Stimulated activated CD4-positive, alpha-beta T cell treated with anti-CD3 and anti-CD28 coated beads, TNF-alpha, amount 100 ng/mL, for 24 hours (primary cell): ENCODE data around the gene SMTNL2.
A peak's percentile ranks its signal among the peaks of the same experiment; 100 is the strongest.

Source experiments
- DNase-seq, 3 experiments: peaks; one replicate each; pipeline ENCODE4 v3.0.0-alpha.2; 2020; ENCODE audit warnings: low read depth in 3 of 3

The SMTNL2 gene

DNA sequence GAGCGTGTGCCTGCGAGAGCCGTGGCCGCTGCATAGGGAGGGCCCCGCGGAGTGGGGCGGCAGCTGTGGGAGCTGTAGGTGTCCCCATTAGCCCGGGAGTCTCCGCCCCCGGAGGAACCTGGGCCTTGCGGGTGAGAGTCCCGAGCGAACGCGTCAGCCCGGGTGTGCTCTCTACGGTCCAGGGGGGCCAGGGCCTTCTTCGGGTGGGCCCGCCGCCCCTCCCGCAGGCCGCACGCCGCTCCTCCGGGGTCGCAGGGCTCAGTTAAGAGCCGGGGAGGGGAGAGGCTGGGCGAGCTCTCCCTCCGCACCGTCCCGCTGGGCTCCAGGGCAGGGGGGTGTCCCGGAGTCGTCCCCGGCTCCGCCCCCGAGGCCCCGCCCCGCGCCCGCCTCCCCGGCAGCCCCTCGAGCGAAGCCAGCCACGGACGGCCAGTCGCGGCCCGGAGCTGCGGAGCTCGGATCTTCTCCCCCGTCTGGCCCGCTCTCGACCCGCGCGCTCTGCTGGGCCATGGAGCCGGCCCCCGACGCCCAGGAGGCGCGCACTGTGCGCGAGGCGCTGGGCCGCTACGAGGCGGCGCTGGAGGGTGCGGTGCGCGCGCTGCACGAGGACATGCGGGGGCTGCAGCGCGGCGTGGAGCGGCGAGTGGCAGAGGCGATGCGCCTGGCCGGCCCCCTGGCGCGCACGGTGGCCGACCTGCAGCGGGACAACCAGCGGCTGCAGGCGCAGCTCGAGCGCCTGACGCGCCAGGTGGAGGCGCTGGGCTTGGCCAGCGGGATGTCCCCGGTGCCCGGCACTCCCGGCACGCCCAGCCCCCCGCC is at the start of gene SMTNL2:
TSS of gene SMTNL2 (plus strand) at position 429 of the 816 bp plus-strand sequence. CDS start at position 506, 77 bp downstream.
- DNase-seq: peak in 1 of 3 experiments; percentile 19

GRCh38 chr17:4534928-4535666 is 49.2 kb upstream of the SMTNL2 start:
- DNase-seq: no peak

GRCh38 chr17:4535667-4536258 is 48.6 kb upstream of the SMTNL2 start:
- DNase-seq: no peak

DNA sequence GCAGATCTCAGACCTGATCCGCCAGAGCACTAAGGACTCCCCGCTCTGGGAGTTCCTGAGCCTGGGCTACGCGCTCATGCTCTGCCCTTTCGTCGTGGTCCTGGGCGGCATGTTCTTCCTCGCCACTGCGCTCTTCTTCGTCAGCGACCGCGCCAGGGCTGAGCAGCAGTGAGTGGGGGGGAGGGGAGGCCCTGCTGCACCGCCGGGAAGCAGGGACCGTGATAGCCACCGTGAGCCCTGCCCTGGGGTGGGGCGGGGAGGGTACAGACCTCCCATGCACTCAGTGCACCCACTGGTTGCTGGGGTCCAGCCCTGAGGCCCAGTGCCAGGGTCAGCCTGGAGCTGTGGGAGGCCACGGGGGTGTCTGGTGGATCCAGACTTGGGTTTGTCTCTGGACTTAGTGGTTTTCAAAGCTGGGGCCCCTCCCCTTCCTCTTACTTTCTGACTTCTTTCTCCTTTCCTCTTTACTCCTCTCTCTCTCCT is 48.0 kb upstream of the SMTNL2 start:
- no peak for DNase-seq

DNA sequence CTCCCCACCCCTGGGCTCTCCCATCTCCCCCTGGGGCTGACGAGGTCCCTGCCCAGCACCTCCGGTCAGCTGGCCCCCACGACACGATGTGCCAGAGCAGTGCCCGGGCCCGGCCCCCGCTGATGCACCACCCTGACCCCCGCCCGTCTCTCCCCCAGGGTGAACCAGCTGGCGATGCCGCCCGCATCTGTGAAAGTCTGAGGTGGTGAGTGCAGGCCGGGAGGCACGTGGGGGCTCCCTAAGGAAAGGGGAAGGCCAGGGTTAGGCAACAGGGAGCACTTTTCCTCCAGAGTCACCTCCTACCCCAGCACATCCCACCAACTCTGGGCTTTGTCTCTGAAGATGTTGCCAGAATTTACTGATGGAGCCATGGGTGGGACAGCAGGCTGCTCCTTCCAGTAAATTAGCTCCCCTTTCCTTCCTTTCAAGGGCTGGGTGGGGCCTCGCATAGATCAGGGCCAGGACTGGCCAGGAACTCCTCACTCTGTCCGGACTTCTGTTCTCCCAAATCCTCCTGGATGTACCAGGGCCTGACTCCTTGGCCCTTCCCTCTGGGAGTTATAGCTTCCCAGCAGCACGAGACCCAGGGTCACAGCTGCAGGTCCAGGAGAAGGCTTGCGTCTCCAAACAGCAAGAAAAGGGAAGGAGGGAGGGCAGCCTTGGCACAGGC is 47.5 kb upstream of the SMTNL2 start:
- DNase-seq: no peak

- no peak for DNase-seq
Measured at GRCh38 chr17:4537451-4538235, 46.7 kb upstream of the SMTNL2 start.

DNA sequence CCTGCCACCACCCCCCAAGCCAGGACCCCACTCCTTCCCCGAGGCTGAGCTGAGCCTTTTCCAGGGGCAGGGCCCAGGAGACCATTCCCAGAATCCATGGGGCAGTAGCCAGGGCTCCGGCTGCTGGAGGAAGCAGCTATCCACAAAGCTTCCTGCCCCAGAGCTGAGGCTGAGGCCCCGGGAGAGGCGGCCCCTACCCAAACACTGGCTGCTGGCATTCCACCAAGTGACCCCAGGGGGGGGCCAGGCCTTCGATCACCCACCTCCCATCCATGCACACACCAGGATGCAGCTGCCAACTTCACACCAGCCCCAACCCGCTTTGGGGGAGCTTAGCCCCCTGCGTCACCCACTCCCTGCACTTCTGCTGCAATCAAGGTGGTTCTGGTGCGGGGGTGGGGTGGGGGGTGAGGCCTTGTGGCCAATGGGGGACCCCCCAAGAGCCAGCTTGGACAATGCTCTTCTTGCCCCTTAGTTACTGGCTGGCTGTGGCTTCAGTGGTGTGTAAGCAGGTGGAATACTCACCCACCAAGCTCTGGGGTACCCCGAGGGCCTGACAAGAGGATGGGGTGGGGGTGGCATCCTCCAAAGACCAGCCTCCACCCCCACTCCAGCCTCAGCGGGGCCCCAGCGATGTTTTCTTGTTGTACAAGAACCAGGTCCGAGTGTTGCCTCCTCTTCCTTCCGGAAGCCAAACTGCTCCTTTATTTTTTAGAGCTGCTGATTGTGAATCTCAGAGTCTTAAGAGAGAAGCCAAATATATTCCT is 45.9 kb upstream of the SMTNL2 start:
- DNase-seq: no peak

DNA sequence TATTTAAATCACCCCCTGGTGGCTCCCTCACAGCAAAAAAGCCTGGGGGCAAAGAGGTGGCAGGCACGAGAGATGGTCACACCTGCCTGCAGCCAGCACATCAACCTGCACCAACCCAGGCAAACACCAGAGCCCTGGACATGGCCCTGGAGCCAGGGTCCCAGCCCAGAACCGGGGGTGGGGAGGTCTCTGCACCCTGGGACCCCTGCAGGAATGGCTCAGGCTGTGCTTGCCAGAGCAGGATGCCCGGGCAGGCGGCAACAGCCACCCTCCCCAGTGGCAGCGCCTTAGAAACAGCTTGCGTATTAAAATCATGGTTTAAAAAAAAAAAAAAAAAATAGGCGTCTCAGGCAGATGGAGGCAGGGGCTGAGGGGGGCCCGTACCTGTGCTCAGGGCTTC is 45.3 kb upstream of the SMTNL2 start:
- no peak for DNase-seq

DNA sequence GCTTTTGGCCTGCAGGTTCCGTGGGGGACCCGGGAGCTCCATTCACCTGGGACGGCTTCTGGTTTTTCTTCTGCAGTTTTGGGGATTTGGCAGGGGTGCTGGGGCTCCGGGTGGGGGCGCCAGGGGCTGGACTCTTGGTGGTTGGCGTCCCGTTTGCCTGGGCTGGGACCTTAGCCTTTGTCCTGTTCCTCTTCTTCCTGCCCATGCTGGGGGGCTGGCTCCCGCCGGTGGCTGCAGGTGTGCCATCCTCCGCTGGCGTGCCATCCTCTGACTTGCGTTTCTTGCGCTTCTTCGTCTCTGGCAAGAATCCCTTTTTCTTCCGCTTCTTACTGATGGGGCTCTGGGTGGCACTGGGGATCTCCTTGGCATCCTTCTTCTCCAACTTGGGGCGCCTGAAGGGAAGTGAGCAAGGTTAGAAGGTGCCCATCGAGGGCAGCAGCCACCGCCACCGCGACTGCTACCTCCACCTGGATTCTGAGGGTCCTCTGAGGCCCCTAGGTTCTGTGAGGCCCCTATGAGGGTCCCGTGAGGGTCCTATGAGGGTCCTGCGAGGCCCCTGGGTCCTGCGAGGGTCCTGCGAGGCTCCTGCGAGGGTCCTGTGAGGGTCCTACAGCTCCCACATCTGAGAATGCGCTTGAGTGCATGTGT is 44.6 kb upstream of the SMTNL2 start:
- no peak for DNase-seq

DNA sequence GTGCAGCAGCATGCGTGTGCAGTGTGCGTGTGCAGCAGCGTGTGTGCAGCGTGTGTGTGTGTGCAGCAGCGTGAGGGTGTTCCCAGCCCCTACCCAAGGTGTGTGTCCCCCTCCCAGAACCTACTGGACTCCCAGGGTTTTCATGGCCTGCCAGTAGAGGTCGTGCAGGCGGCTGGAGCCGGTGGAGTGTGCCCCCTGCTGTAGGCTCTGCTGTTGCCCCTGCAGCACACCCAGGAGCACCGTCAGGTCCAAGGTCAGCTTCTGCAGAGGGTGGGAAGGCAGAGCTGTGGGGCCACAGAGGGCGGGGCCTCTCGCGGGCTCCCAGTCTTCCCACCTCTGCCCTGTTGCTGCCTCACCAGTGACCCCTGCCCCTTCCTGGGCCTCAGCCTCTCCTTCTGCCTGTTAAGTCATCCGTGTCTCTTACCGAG is 44.1 kb upstream of the SMTNL2 start:
- DNase-seq: no peak

DNA sequence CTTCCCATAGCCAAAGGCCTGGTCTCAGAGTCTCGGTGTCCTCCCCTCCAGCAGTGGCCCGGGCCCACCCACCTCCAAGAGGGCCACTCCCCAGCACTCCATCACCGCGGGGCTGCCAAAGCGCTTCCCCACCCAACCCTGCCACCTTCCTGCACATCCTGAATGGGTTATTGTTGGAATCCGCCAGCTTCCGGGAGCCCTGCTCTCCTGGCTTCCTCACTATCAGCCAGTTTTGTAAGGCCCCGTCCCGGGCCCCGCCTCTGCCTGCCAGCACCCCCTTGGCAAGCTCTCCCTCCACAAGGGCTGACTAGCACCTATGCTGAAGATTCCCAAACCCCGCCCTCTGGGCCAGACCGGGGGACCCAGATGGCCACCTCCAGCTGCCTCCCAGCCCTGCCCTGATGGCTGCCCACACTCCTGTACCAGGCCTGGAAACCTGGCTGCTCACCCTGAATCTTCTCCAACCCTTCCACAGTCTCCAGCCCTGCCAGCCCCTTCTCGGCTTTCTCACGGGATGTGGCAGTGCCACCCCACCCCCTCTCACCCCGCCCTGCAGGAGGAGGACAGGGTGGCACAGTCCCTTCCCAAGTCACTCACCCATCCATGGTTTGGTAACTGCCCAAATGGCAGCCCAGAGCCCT is 43.5 kb upstream of the SMTNL2 start:
- no peak for DNase-seq

DNA sequence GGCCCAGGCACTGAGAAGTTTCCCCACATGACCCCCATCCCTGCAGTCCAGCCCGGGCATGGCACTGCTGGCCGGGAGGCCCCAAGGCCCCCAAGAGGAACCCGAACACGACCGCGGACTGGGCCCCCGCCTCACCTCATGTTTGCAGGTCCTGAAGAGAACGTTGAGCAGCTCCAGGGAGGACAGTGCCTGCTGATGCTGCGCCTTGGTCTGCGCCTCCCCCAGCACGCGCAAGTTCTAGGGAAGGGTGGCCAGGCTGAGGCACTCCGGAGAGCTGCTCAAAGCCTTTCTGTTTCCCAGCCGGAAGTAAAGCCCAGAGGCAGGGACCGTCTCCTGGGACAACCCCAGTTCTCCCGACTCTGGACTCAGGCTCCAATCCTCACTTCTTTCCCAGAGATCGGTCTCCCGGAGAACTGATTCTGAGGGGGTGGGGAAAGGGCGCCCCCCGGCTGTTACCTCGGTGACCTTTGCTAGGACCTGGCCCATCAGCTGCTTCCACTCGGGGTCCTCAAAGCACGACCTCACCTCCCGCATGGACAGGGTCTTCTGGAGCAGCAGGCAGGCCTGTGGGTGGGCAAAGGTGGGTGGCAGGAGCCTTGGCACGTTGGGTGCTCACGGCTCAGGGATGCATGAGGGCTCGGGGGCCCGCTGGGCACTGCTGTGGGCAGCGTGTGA is 42.9 kb upstream of the SMTNL2 start:
- no peak for DNase-seq

DNA sequence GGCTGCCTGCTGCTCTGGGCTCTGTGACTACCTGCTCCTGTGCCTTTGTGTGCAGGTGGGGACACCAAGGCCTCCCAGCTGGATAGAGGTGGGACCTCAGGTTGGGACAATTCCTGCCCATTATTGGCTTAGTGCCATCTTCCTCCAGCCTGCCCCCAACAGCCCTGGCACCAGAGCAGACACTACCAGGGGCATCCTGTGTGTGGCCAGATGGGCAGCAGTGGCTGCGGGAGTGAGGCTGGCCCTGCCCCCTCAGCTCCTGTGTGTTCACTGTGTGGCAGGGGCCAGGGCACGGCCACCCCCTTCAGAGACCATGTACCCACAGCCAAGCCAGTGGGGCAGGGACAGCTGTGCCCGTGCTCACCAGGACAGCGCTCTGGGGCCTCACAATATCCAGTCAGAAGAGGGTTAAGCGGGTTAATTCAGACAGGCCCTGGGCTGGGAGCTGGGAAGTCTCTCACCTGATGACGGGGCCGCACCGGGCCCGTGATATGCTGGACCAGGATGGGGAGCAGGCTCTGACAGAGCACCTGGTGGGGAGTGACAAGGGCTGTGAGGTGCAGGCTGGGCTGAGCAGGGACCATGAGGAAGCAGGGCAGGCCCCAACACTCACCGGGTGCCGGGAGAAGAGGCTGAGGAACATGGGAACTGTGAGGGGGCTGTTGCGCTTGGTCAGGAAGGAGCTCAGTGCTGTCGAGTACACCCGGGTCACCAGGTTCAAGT is 42.2 kb upstream of the SMTNL2 start:
- DNase-seq: no peak

GRCh38 chr17:4542726-4543191 is 41.6 kb upstream of the SMTNL2 start:
- DNase-seq: no peak

DNA sequence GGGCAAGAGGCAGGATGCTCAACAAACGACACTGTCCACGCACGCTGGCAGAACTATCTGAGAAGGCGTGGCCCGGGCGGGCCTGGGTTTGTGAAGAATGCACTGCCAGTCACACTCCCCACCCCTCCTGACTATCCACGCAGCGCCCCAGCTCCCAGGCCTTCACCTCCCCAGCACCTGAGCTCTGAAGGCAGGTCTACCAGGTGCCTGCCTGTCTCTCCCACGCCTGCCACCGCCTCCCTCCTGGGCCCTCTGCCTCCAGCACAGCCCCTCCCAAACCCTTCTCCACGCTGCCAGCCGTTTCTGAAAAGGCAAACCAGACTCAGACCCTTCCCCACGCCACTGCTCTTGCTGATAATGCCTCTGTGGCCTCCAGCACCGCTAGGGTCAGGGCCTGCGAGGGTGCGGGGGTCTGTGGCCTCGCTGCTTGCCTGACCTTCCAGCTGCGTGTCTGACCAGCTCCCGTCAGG is 40.7 kb upstream of the SMTNL2 start:
- DNase-seq: no peak

- no peak for DNase-seq
Measured at GRCh38 chr17:4544135-4544950, 40.0 kb upstream of the SMTNL2 start.

DNA sequence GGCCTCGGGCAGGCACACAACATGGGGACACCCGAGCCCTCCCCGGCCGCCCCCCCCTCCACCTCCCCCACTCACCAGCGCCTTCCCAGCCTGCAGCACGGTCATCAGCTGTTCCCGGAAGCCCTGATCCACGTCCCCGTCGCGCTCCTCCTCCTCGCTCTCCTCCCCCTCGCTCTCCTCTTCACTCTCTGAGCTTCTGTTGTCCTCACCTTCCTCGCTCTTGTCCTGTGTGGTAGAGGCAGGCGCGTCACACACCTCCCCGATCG is 39.4 kb upstream of the SMTNL2 start:
- DNase-seq: no peak
